ENCODE measurements around the gene PPP2R2C.

PPP2R2C gene

GRCh38 chr4:6277935-6278800 lies 194.2 kb downstream of the PPP2R2C start:
- DNase-seq: no peak

- DNase-seq: no peak
These were observed 195.1 kb downstream of the PPP2R2C start for GRCh38 chr4:6277139-6277802.

- no peak for DNase-seq
These were observed 196.3 kb downstream of the PPP2R2C start for GRCh38 chr4:6275898-6276806.

- DNase-seq: no peak
These were observed 197.1 kb downstream of the PPP2R2C start for GRCh38 chr4:6275351-6275750.

- DNase-seq: no peak
These were observed 198.8 kb downstream of the PPP2R2C start for GRCh38 chr4:6273661-6273990.

- DNase-seq: no peak
These were observed 199.4 kb downstream of the PPP2R2C start for GRCh38 chr4:6272863-6273660.

GRCh38 chr4:6271701-6272465 lies 200.5 kb downstream of the PPP2R2C start:
- DNase-seq: no peak

GRCh38 chr4:6271206-6271605 lies 201.2 kb downstream of the PPP2R2C start:
- no peak for DNase-seq

- DNase-seq: no peak
These were observed 201.7 kb downstream of the PPP2R2C start for GRCh38 chr4:6270636-6271121.
